ENCODE measurements around the gene CDKN1C. TPM values are rescaled to one million over a fixed set of nuclear protein-coding genes. Genes with fewer than 3 reads are reported as not detected.
A peak's percentile ranks its signal among the peaks of the same experiment; 100 is the strongest.

Gene CDKN1C
- total and polyA plus RNA-seq, 2 experiments from 2014 or later, result 0.38 to 0.43 TPM

DNA sequence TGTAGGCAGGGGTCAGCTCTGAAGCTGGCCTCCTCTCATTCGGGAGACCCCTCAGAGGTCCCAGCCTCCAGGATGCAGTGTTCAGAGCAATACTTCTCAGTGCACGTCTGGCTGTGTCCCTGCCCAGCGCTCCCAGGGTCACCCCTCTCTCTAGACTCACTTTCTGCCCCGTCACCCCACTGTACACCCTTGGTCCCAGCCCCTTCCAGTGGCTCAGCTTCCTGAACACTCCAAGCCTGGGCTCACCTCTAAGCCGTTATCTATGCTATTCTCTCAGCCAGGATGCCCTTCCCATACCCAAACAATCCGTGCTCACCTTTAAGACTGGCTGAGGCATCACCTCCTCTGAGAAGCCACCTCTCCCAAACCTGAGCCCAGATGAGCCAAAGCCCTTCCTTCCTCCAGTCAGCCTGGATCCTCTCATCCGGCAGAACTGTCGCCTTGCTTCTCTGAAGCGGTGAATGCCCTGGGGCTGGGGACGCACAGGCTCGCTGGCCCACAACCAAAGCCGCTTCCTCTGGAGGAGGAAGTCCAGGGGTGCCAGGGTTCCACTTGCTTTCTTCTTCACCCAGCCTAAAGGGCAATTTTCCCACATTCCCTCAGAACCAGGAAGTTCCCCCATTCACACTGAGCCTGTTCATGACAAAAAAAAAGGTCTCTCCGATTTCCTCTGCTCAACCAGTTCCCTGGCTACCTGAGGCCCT is 13.7 kb upstream of the CDKN1C start:
- peaks cover 10% of the 10 kb centered on the region for H3K4me1 ChIP-seq (ENCODE audit: insufficient read depth)
- no peak overlapping the region for H3K9ac ChIP-seq
- H3K79me2 ChIP-seq (ENCODE audit: insufficient read depth), result no peaks in the 10 kb centered on the region
- H3K27ac ChIP-seq, result no peak overlapping the region
- H3K9me3 ChIP-seq (ENCODE audit: low read depth), result no peaks in the 10 kb centered on the region
- WGBS, 2 experiments (ENCODE audit: low coverage in 1 of 2, low lambda C conversion rate in 2 of 2, missing lambda C conversion rate in 2 of 2), result 88 to 89% methylated on average over 13 of the region's 13 CpGs
- in situ Hi-C loops (cut with MboI), result loop anchor here (10.0 to 25.0 kb wide), 3 partner anchors 464 to 712 kb away; partner anchors contain the start of genes C11orf21 and TSPAN32
- H3K9me2 ChIP-seq (ENCODE audit: insufficient read depth), result no peaks in the 10 kb centered on the region
- H2AFZ ChIP-seq, result no peak overlapping the region
- H3K4me2 ChIP-seq (ENCODE audit: unreplicated experiment), result no peak overlapping the region
- no peak overlapping the region for H3K4me3 ChIP-seq
- DNase-seq, result no peak
- H3F3A ChIP-seq (ENCODE audit: insufficient read depth), result no peaks in the 10 kb centered on the region
- no peaks in the 10 kb centered on the region for H3K36me3 ChIP-seq (ENCODE audit: low read depth)
- TF ChIP-seq EZH2phosphoT487 (IDR thresholded peaks at IDR 0.05; ENCODE audit: insufficient read depth, low read depth), result no peak
- no peak for TF ChIP-seq EZH2 (IDR thresholded peaks at IDR 0.05; ENCODE audit: insufficient read depth, poor library complexity, severe bottlenecking)
- H3K27me3 ChIP-seq (replicated peaks; ENCODE audit: insufficient read depth), result no peaks in the 10 kb centered on the region
- H4K20me1 ChIP-seq (ENCODE audit: insufficient read depth), result no peaks in the 10 kb centered on the region

DNA sequence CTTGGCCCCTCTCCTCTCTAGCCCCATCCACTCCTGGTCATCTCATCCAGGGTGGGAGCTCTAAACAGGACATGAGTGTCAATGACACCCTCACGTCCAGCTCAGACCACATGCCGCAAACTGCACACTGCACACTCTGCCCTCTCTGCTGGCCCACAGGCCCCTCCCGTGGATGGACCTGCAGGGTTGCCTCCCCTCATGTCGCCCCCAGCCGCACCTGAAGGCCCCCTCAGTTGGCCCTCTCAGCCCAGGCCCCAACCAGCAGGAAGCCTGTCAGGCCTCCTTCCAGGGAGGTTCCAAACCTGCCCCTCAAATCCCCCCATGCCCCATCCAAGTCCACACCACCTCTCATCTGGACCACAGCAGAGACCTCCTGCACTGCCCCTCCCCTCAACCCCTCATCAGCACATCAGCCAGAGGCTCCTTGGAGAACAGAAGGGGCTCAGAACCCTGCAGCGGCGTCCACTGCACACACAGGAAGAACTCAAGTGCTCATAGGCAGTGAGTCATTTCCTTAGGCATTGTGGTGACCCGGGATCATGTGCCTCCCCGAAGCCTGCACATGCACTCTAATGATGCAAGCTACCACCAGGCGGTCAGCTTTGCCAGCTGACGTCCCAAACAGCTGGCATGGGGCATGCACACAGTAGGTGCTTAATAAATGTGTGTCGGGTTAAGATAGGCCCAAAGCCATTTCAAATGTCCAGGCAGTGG is 12.9 kb upstream of the CDKN1C start:
- no peaks in the 10 kb centered on the region for H3K79me2 ChIP-seq (ENCODE audit: insufficient read depth)
- peak overlapping the region; percentile 46 for H3K4me2 ChIP-seq (ENCODE audit: unreplicated experiment)
- 47 to 53% methylated on average over 8 to 12 of the region's 12 CpGs for WGBS, 2 experiments (ENCODE audit: low coverage in 1 of 2, low lambda C conversion rate in 2 of 2, missing lambda C conversion rate in 2 of 2)
- H3F3A ChIP-seq (ENCODE audit: insufficient read depth), result no peaks in the 10 kb centered on the region
- in situ Hi-C loops (cut with MboI), result loop anchor here (10.0 to 25.0 kb wide), 3 partner anchors 464 to 711 kb away; partner anchors contain the start of genes C11orf21 and TSPAN32
- peak; percentile 94 for DNase-seq
- no peaks in the 10 kb centered on the region for H4K20me1 ChIP-seq (ENCODE audit: insufficient read depth)
- H3K4me3 ChIP-seq, result no peak overlapping the region
- H3K4me1 ChIP-seq (ENCODE audit: insufficient read depth), result peaks cover 10% of the 10 kb centered on the region
- H3K9me2 ChIP-seq (ENCODE audit: insufficient read depth), result no peaks in the 10 kb centered on the region
- H3K36me3 ChIP-seq (ENCODE audit: low read depth), result no peaks in the 10 kb centered on the region
- no peaks in the 10 kb centered on the region for H3K27me3 ChIP-seq (replicated peaks; ENCODE audit: insufficient read depth)
- no peaks in the 10 kb centered on the region for H3K9me3 ChIP-seq (ENCODE audit: low read depth)
- 0 out of 2 replicates have a peak overlapping the region, but pooled peaks have one; percentile 59 for H2AFZ ChIP-seq
- H3K9ac ChIP-seq, result 0 out of 2 replicates have a peak overlapping the region, but pooled peaks have one; percentile 16
- TF ChIP-seq EZH2phosphoT487 (IDR thresholded peaks at IDR 0.05; ENCODE audit: insufficient read depth, low read depth) (no peak), EZH2 (IDR thresholded peaks at IDR 0.05; ENCODE audit: insufficient read depth, poor library complexity, severe bottlenecking) (no peak)
- no peak overlapping the region for H3K27ac ChIP-seq

DNA sequence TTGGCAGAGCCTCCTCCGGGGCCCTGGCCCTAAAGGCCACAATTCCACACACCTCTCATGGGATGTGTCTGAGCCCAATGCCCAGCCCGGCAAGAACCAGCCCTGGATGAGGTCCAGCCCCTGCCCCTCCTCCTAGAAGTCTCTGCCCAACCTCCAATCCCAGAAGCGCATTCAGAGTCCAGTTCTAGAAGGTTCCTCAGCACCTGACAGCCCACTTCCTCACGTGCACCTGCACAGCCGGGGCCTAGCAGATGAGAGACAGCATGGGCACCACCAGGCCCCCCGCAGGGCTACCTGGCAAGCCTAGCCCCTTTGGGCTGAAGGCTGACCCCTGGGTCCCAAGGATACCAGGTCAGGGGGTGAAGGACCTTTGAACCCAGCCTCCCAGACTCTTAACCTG is 11.5 kb upstream of the CDKN1C start:
- no peaks in the 10 kb centered on the region for H3K36me3 ChIP-seq (ENCODE audit: low read depth)
- no peak overlapping the region for H3K4me3 ChIP-seq
- H3F3A ChIP-seq (ENCODE audit: insufficient read depth), result no peaks in the 10 kb centered on the region
- in situ Hi-C loops (cut with MboI), result loop anchor here (10.0 to 25.0 kb wide), 3 partner anchors 462 to 710 kb away; partner anchors contain the start of genes C11orf21 and TSPAN32
- DNase-seq, result no peak
- no peaks in the 10 kb centered on the region for H3K27me3 ChIP-seq (replicated peaks; ENCODE audit: insufficient read depth)
- H2AFZ ChIP-seq, result no peak overlapping the region
- no peak for TF ChIP-seq EZH2phosphoT487 (IDR thresholded peaks at IDR 0.05; ENCODE audit: insufficient read depth, low read depth)
- no peak for TF ChIP-seq EZH2 (IDR thresholded peaks at IDR 0.05; ENCODE audit: insufficient read depth, poor library complexity, severe bottlenecking)
- no peak overlapping the region for H3K9ac ChIP-seq
- no peak overlapping the region for H3K4me2 ChIP-seq (ENCODE audit: unreplicated experiment)
- WGBS, 2 experiments (ENCODE audit: low coverage in 1 of 2, low lambda C conversion rate in 2 of 2, missing lambda C conversion rate in 2 of 2), result 84 to 87% methylated on average over 6 of the region's 6 CpGs
- H4K20me1 ChIP-seq (ENCODE audit: insufficient read depth), result no peaks in the 10 kb centered on the region
- H3K9me2 ChIP-seq (ENCODE audit: insufficient read depth), result no peaks in the 10 kb centered on the region
- H3K79me2 ChIP-seq (ENCODE audit: insufficient read depth), result no peaks in the 10 kb centered on the region
- H3K27ac ChIP-seq, result no peak overlapping the region
- peaks cover 12% of the 10 kb centered on the region for H3K4me1 ChIP-seq (ENCODE audit: insufficient read depth)
- no peaks in the 10 kb centered on the region for H3K9me3 ChIP-seq (ENCODE audit: low read depth)

DNA sequence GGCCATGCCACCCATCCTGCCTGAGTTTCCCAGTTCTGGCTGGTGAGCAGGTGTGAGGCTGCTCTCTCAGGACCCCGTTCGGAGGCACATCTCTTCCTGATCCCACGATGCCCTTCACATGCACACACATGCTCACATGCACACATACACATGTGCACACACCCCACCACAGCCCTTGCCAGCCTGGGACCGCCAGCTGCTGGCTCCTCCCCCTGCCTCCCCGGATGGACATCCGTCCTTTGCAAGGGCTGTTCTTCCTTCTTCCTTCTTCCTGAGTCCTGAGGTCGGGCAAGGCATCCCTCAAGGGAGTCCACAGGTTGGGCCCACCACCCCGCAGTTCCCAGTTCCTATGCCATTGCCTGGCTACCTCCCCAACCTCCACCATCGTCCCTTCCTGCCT is 10.5 kb upstream of the CDKN1C start:
- no peak for DNase-seq
- Histone ChIP-seq H3K4me3 (no peak overlapping the region), H3K79me2 (ENCODE audit: insufficient read depth) (no peaks in the 10 kb centered on the region), H3K27ac (no peak overlapping the region), H2AFZ (no peak overlapping the region), H3K4me2 (ENCODE audit: unreplicated experiment) (no peak overlapping the region), H3K9ac (no peak overlapping the region), H4K20me1 (ENCODE audit: insufficient read depth) (no peaks in the 10 kb centered on the region), H3K36me3 (ENCODE audit: low read depth) (no peaks in the 10 kb centered on the region), H3K9me3 (ENCODE audit: low read depth) (no peaks in the 10 kb centered on the region), H3K9me2 (ENCODE audit: insufficient read depth) (no peaks in the 10 kb centered on the region), H3K27me3 (replicated peaks; ENCODE audit: insufficient read depth) (no peaks in the 10 kb centered on the region), H3K4me1 (ENCODE audit: insufficient read depth) (peaks cover 16% of the 10 kb centered on the region), H3F3A (ENCODE audit: insufficient read depth) (no peaks in the 10 kb centered on the region)
- no peak for TF ChIP-seq EZH2phosphoT487 (IDR thresholded peaks at IDR 0.05; ENCODE audit: insufficient read depth, low read depth)
- no peak for TF ChIP-seq EZH2 (IDR thresholded peaks at IDR 0.05; ENCODE audit: insufficient read depth, poor library complexity, severe bottlenecking)
- in situ Hi-C loops (cut with MboI), result loop anchor here (10.0 to 25.0 kb wide), 3 partner anchors 461 to 709 kb away; partner anchors contain the start of genes C11orf21 and TSPAN32
- 52 to 62% methylated on average over 7 to 9 of the region's 9 CpGs for WGBS, 2 experiments (ENCODE audit: low coverage in 1 of 2, low lambda C conversion rate in 2 of 2, missing lambda C conversion rate in 2 of 2)

All from GM23248 (cell line).